HepG2 (cell line): Measurements from ENCODE around the gene TCERG1. TPM values are rescaled to one million over a fixed set of nuclear protein-coding genes. Genes with fewer than 3 reads are reported as not detected.

Experiments used
- ATAC-seq: fragments of 200-7000 bp; cut with Tn5 transposase; 3 replicates; pipeline ENCODE4 v1.9.1; 2020; ENCODE audit warnings: mild to moderate bottlenecking, moderate library complexity
- BruUV-seq: library from RNA; stranded (reverse); fragments of 400-500 nt; replicated peaks from 2 replicates; lab custom pipeline; 2021; lab: Mats Ljungman, UMichigan
- CTCF ChIA-PET: fragments of 300-600 bp; formaldehyde crosslinking; extraction: SDS; loops from one replicate; lab custom pipeline; 2021; ENCODE audit warnings: low total read pairs, inconsistent platforms, low intra/inter-chr PET ratio; lab: Yijun Ruan, JAX
- POLR2A ChIA-PET: fragments of 350-600 bp; sonication (Branson Sonifier 250); formaldehyde crosslinking; loops from one replicate; lab custom pipeline; 2020; ENCODE audit warnings: antibody characterized with exemption, inconsistent platforms; lab: Yijun Ruan, JAX
- DNase-seq: peaks from one replicate; pipeline ENCODE4 v3.0.0-alpha.2; 2015; ENCODE audit warnings: low spot score
- FAIRE-seq: peaks from 3 replicates; lab custom pipeline; 2011; peaks lifted over from hg19 to GRCh38; lab: Jason Lieb, UNC
- H2AFZ ChIP-seq: one replicate; pipeline ENCODE4 v1.6.1; 2011; ENCODE audit warnings: low read length, inconsistent platforms
- H3K27ac ChIP-seq: fragments of 300-600 bp; 3 replicates; pipeline ENCODE4 v1.8.0; 2011; ENCODE audit warnings: mixed run types, mild to moderate bottlenecking, mixed read lengths, low read length, inconsistent platforms; ENCODE audit not compliant: insufficient read depth; ENCODE audit errors: extremely low read length
- H3K27me3 ChIP-seq, 2 experiments: fragments of 200-600 bp in 1 of 2; 2 replicates in 1 of 2; 3 replicates in 1 of 2; pipeline versions ENCODE4 v1.6.0 to v1.8.0; 2011; ENCODE audit warnings: low read length in 2 of 2, mild to moderate bottlenecking in 2 of 2, moderate library complexity in 2 of 2, inconsistent platforms in 1 of 2; ENCODE audit not compliant: insufficient read depth in 2 of 2, control insufficient read depth in 1 of 2
- H3K36me3 ChIP-seq, 2 experiments: fragments of 200-600 bp in 1 of 2; replicated peaks in 1 of 2; 2 replicates in 1 of 2; 3 replicates in 1 of 2; pipeline versions ENCODE4 v1.5.1 to v1.8.0; 2011; ENCODE audit warnings: low read length in 2 of 2, inconsistent platforms in 1 of 2; ENCODE audit not compliant: insufficient read depth in 2 of 2, control insufficient read depth in 1 of 2
- H3K4me1 ChIP-seq: 2 replicates; pipeline ENCODE4 v1.5.1; 2012; ENCODE audit warnings: low read length, inconsistent platforms; ENCODE audit not compliant: insufficient read depth
- H3K4me2 ChIP-seq: 2 replicates; pipeline ENCODE4 v1.6.0; 2011; ENCODE audit warnings: low read depth, low read length, inconsistent platforms
- H3K4me3 ChIP-seq, 3 experiments: fragments of 200-600 bp in 1 of 3; sonication (generic), shearing (Covaris generic) in 1 of 3; replicated peaks in 1 of 3; 2 replicates each; pipeline ENCODE4 v1.5.1; 2011 to 2016; ENCODE audit warnings: low read length in 3 of 3, inconsistent platforms in 2 of 3, low read depth in 2 of 3, mild to moderate bottlenecking in 2 of 3, control low read depth in 1 of 3, mixed read lengths in 1 of 3; ENCODE audit not compliant: insufficient read depth in 1 of 3
- H3K79me2 ChIP-seq: one replicate; pipeline ENCODE4 v1.6.1; 2011; ENCODE audit warnings: low read length, inconsistent platforms; ENCODE audit not compliant: insufficient read depth
- H3K9ac ChIP-seq: 2 replicates; pipeline ENCODE4 v1.6.0; 2011; ENCODE audit warnings: mild to moderate bottlenecking, low read depth, low read length, inconsistent platforms; ENCODE audit not compliant: insufficient read depth
- H3K9me3 ChIP-seq: 2 replicates; pipeline ENCODE4 v1.5.1; 2012; ENCODE audit warnings: mild to moderate bottlenecking, low read length
- H4K20me1 ChIP-seq: 2 replicates; pipeline ENCODE4 v1.6.0; 2011; ENCODE audit warnings: inconsistent platforms, mild to moderate bottlenecking, low read length, moderate library complexity; ENCODE audit not compliant: insufficient read depth
- CEBPB ChIP-seq: IDR thresholded peaks from 2 replicates; pipeline ENCODE4 v1.6.1; 2011; ENCODE audit warnings: low read depth, low read length, improper control_type of control experiment, borderline replicate concordance
- CEBPG ChIP-seq: IDR thresholded peaks from 2 replicates; pipeline ENCODE4 v1.6.1; 2016
- STAG1 ChIP-seq: sonication (generic); formaldehyde crosslinking; IDR thresholded peaks from 2 replicates; pipeline ENCODE4 v1.4.0; 2020; ENCODE audit warnings: missing genetic modification reagents
- ZNF775 ChIP-seq: sonication (generic); formaldehyde crosslinking; IDR thresholded peaks from 2 replicates; pipeline ENCODE4 v1.4.0; 2020; ENCODE audit warnings: missing genetic modification reagents, mild to moderate bottlenecking, moderate library complexity, borderline replicate concordance
- WGBS: methylation state at CpG from one replicate; pipeline ENCODE4 v1.1.6; 2017; ENCODE audit warnings: low lambda C conversion rate; 5-methylcytosine and 5-hydroxymethylcytosine counted together
- in situ Hi-C: cut with HindIII; loops from 2 replicates; pipeline ENCODE4 v1.10.0; 2017; ENCODE audit warnings: low pct_unique_long_range_greater_than_20kb; ENCODE audit not compliant: extremely low pct_ligation_motif_present
- intact Hi-C: fragments of 100-400 bp; cut with micrococcal nuclease; formaldehyde crosslinking; loops from one replicate; pipeline ENCODE4 v1.10.0; 2022; ENCODE audit not compliant: unreplicated experiment
- polyA plus RNA-seq, 8 experiments: library from polyadenylated mRNA; depleted of rRNA in 3 of 8; stranded (reverse) in 7 of 8; unstranded in 1 of 8; fragments of >200 nt; fragmentation: Illumina TruSeq in 4 of 8; extraction: Trizol in 4 of 8; gene quantifications; 2 replicates each; pipeline versions ENCODE4 v1.2.1 to v1.2.3, GENCODE V29; 2011 to 2016; ENCODE audit warnings: low read depth in 4 of 8, missing spikeins in 1 of 8, mixed read lengths in 1 of 8; ENCODE audit not compliant: insufficient read depth in 1 of 8
- total RNA-seq, 5 experiments: library from RNA; depleted of rRNA; stranded (reverse); fragments of >200 nt; fragmentation: Illumina TruSeq; extraction: Trizol; gene quantifications; 2 replicates each; pipeline ENCODE4 v1.2.3, GENCODE V29; 2016; ENCODE audit warnings: low read depth in 1 of 5
- TF ChIP-seq, protein P1 (sequence below): sonication (generic); formaldehyde crosslinking; IDR thresholded peaks from 2 replicates; pipeline ENCODE4 v1.4.0; 2020; ENCODE audit warnings: missing genetic modification reagents
- TF ChIP-seq, protein P2 (sequence below): sonication (generic); formaldehyde crosslinking; IDR thresholded peaks from 2 replicates; pipeline ENCODE4 v1.5.0; 2020; ENCODE audit warnings: missing genetic modification reagents
- TF ChIP-seq, protein P3 (sequence below): sonication (generic); formaldehyde crosslinking; IDR thresholded peaks from 2 replicates; pipeline ENCODE4 v1.5.0; 2020; ENCODE audit warnings: mild to moderate bottlenecking, missing genetic modification reagents, moderate library complexity

Gene TCERG1
- total and polyA plus RNA-seq, 2 of the 13 experiments (the other 11 are each of a cell fraction or from before 2014, with no cell fraction given) = 71.7 to 86.6 TPM

DNA sequence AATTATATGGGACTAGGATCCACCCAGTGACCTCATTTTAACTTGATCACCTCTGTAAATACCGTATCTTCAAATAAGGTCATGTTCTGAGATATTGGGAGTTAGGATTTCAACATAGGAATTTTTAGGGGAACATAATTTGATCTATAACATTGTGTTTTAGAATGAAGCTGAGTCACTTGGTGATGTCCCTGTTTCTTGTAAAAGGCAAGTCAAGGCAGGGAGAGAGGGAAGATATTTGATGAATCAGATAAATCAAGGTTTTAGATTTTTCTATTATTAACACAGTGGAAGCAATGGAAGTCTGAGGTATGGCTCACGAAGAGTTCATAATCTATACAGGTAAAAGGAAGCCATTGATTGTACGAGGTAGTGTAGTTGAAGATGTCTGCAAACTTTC is 80.7 kb downstream of the TCERG1 start (continued):
- TF ChIP-seq, protein P1, sequence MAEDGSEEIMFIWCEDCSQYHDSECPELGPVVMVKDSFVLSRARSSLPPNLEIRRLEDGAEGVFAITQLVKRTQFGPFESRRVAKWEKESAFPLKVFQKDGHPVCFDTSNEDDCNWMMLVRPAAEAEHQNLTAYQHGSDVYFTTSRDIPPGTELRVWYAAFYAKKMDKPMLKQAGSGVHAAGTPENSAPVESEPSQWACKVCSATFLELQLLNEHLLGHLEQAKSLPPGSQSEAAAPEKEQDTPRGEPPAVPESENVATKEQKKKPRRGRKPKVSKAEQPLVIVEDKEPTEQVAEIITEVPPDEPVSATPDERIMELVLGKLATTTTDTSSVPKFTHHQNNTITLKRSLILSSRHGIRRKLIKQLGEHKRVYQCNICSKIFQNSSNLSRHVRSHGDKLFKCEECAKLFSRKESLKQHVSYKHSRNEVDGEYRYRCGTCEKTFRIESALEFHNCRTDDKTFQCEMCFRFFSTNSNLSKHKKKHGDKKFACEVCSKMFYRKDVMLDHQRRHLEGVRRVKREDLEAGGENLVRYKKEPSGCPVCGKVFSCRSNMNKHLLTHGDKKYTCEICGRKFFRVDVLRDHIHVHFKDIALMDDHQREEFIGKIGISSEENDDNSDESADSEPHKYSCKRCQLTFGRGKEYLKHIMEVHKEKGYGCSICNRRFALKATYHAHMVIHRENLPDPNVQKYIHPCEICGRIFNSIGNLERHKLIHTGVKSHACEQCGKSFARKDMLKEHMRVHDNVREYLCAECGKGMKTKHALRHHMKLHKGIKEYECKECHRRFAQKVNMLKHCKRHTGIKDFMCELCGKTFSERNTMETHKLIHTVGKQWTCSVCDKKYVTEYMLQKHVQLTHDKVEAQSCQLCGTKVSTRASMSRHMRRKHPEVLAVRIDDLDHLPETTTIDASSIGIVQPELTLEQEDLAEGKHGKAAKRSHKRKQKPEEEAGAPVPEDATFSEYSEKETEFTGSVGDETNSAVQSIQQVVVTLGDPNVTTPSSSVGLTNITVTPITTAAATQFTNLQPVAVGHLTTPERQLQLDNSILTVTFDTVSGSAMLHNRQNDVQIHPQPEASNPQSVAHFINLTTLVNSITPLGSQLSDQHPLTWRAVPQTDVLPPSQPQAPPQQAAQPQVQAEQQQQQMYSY (CRISPR knock-in tag) = no peak

DNA sequence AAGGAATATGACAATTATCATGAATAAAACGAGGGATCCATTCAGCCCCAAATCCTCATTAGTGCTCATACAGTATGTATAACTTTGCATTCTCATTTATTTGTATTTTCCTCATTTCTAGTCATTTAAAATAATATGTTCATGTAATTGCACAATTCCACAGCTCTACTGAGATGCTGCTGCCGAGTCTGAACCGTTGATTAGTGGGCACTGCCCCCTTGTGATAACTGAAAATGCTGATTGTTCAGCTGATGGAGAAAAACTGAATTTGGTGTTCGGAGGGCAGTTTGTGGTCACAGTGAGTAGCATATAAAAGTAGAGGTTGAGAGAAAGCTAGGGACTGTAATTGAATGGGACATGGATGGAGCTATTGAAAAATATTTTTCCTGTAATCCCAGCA is 81.1 kb downstream of the TCERG1 start:
- no peak for FAIRE-seq
- H3K4me2 ChIP-seq = no peak overlapping the region
- H3K36me3 ChIP-seq = no peaks in the 10 kb centered on the region
- no peak overlapping the region for H3K4me3 ChIP-seq
- no TSS peak for BruUV-seq
- H3K27ac ChIP-seq = no peak overlapping the region
- no peak overlapping the region for H2AFZ ChIP-seq
- no peaks in the 10 kb centered on the region for H3K9me3 ChIP-seq
- TF ChIP-seq, protein P2, sequence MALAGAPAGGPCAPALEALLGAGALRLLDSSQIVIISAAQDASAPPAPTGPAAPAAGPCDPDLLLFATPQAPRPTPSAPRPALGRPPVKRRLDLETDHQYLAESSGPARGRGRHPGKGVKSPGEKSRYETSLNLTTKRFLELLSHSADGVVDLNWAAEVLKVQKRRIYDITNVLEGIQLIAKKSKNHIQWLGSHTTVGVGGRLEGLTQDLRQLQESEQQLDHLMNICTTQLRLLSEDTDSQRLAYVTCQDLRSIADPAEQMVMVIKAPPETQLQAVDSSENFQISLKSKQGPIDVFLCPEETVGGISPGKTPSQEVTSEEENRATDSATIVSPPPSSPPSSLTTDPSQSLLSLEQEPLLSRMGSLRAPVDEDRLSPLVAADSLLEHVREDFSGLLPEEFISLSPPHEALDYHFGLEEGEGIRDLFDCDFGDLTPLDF (CRISPR knock-in tag) = no peak
- TF ChIP-seq ZNF775 (CRISPR knock-in tag) (no peak), STAG1 (CRISPR knock-in tag) (peak; percentile 37; the same call in 1 of the 2 replicates), CEBPB (peak; percentile 38; the same call in 1 of the 2 replicates), CEBPG (peak; percentile 56)
- TF ChIP-seq, protein P3, sequence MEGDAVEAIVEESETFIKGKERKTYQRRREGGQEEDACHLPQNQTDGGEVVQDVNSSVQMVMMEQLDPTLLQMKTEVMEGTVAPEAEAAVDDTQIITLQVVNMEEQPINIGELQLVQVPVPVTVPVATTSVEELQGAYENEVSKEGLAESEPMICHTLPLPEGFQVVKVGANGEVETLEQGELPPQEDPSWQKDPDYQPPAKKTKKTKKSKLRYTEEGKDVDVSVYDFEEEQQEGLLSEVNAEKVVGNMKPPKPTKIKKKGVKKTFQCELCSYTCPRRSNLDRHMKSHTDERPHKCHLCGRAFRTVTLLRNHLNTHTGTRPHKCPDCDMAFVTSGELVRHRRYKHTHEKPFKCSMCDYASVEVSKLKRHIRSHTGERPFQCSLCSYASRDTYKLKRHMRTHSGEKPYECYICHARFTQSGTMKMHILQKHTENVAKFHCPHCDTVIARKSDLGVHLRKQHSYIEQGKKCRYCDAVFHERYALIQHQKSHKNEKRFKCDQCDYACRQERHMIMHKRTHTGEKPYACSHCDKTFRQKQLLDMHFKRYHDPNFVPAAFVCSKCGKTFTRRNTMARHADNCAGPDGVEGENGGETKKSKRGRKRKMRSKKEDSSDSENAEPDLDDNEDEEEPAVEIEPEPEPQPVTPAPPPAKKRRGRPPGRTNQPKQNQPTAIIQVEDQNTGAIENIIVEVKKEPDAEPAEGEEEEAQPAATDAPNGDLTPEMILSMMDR (CRISPR knock-in tag) = peak; percentile 36; the same call in 1 of the 2 replicates
- 24% methylated on average over 4 of the region's 4 CpGs for WGBS
- no peaks in the 10 kb centered on the region for H4K20me1 ChIP-seq
- no peaks in the 10 kb centered on the region for H3K4me1 ChIP-seq
- CTCF ChIA-PET = interaction anchor here (1.5 kb wide), 1 partner anchor 61 kb away, joined by 4 read pairs; no protein-coding TSS in a partner anchor
- POLR2A ChIA-PET = no interaction called here
- no peak for ATAC-seq
- H3K9ac ChIP-seq = no peak overlapping the region
- H3K27me3 ChIP-seq = no peaks in the 10 kb centered on the region
- in situ Hi-C loops (no loop called here), intact Hi-C loops (loop anchor here (2.0 kb wide), 1 partner anchor 61 kb away; no protein-coding TSS in a partner anchor)
- no peak for DNase-seq
- no peaks in the 10 kb centered on the region for H3K79me2 ChIP-seq
